ENCODE data around the gene VEPH1.

VEPH1 gene

GRCh38 chr3:157452097-157452496 is 51.1 kb downstream of the VEPH1 start:
- no peaks in the 10 kb centered on the region for H3K4me1 ChIP-seq (ENCODE audit: control insufficient read depth, insufficient read depth, low read length)
- H3K9me3 ChIP-seq (ENCODE audit: control insufficient read depth, insufficient read depth, low read depth, low read length): no peaks in the 10 kb centered on the region
- no peaks in the 10 kb centered on the region for H3K36me3 ChIP-seq (ENCODE audit: control insufficient read depth, insufficient read depth, low read length)
- no peaks in the 10 kb centered on the region for H3K27me3 ChIP-seq (ENCODE audit: control insufficient read depth, insufficient read depth, low read length)
- no peak overlapping the region for H3K27ac ChIP-seq (ENCODE audit: low read depth, low read length)
- H3K9ac ChIP-seq (ENCODE audit: low read length): no peak overlapping the region
- H3K4me3 ChIP-seq (ENCODE audit: low read depth, low read length): no peak overlapping the region

GRCh38 chr3:157447026-157447694 is 56.1 kb downstream of the VEPH1 start:
- no peaks in the 10 kb centered on the region for H3K36me3 ChIP-seq (ENCODE audit: control insufficient read depth, insufficient read depth, low read length)
- no peaks in the 10 kb centered on the region for H3K27me3 ChIP-seq (ENCODE audit: control insufficient read depth, insufficient read depth, low read length)
- no peaks in the 10 kb centered on the region for H3K4me1 ChIP-seq (ENCODE audit: control insufficient read depth, insufficient read depth, low read length)
- no peak overlapping the region for H3K27ac ChIP-seq (ENCODE audit: low read depth, low read length)
- H3K4me3 ChIP-seq (ENCODE audit: low read depth, low read length): no peak overlapping the region
- H3K9me3 ChIP-seq (ENCODE audit: control insufficient read depth, insufficient read depth, low read depth, low read length): no peaks in the 10 kb centered on the region
- no peak overlapping the region for H3K9ac ChIP-seq (ENCODE audit: low read length)

GRCh38 chr3:157445857-157446256 is 57.4 kb downstream of the VEPH1 start:
- no peaks in the 10 kb centered on the region for H3K27me3 ChIP-seq (ENCODE audit: control insufficient read depth, insufficient read depth, low read length)
- no peak overlapping the region for H3K9ac ChIP-seq (ENCODE audit: low read length)
- H3K4me3 ChIP-seq (ENCODE audit: low read depth, low read length): no peak overlapping the region
- no peaks in the 10 kb centered on the region for H3K36me3 ChIP-seq (ENCODE audit: control insufficient read depth, insufficient read depth, low read length)
- H3K9me3 ChIP-seq (ENCODE audit: control insufficient read depth, insufficient read depth, low read depth, low read length): no peaks in the 10 kb centered on the region
- H3K27ac ChIP-seq (ENCODE audit: low read depth, low read length): no peak overlapping the region
- no peaks in the 10 kb centered on the region for H3K4me1 ChIP-seq (ENCODE audit: control insufficient read depth, insufficient read depth, low read length)

GRCh38 chr3:157444797-157445184 is 58.4 kb downstream of the VEPH1 start:
- no peak overlapping the region for H3K27ac ChIP-seq (ENCODE audit: low read depth, low read length)
- H3K4me1 ChIP-seq (ENCODE audit: control insufficient read depth, insufficient read depth, low read length): no peaks in the 10 kb centered on the region
- H3K27me3 ChIP-seq (ENCODE audit: control insufficient read depth, insufficient read depth, low read length): no peaks in the 10 kb centered on the region
- no peak overlapping the region for H3K9ac ChIP-seq (ENCODE audit: low read length)
- no peaks in the 10 kb centered on the region for H3K36me3 ChIP-seq (ENCODE audit: control insufficient read depth, insufficient read depth, low read length)
- no peak overlapping the region for H3K4me3 ChIP-seq (ENCODE audit: low read depth, low read length)
- H3K9me3 ChIP-seq (ENCODE audit: control insufficient read depth, insufficient read depth, low read depth, low read length): no peaks in the 10 kb centered on the region

DNA sequence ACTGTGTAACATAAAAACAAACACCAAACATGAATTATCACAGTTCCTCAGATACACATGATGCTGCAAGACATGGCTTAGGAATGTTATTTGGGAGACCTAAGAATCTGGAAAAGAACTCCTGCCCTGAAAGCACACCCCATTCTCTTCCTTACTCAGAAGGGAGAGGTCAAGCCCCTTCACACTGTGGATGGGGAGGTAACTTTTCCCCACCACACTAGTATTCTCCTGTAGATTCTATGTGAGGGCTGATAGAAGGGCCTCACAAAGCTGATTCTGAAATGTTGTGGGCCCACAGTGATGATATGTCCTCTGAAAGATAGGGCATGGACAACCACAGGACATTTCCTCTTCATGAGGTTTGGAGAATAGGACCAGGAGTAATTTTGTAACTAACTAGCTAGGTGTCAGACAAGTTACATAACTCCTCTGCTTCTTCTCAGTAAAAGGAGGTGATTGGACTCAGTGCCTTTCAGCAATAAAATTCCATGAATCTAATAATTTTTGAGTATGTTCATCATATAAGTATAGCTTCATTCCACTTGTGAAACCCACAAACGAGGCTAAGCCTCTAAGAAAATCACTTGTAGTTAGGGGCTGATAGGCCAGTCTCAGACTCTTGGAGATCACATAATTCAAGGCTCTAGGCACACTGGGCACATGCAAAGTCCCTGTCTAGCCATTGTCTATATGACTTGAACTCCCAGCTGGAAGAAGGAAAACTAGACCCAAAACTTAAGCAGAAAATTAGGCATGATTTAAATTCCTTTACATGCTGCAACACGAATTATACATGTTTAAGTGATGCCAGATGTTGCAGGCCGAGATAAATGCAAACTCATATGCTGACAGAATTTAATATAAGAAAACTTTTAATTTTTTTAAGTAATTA is 59.1 kb downstream of the VEPH1 start:
- Histone ChIP-seq H3K4me3 (ENCODE audit: low read depth, low read length) (no peak overlapping the region), H3K9ac (ENCODE audit: low read length) (no peak overlapping the region), H3K27me3 (ENCODE audit: control insufficient read depth, insufficient read depth, low read length) (peaks cover 3% of the 10 kb centered on the region), H3K27ac (ENCODE audit: low read depth, low read length) (no peak overlapping the region), H3K36me3 (ENCODE audit: control insufficient read depth, insufficient read depth, low read length) (no peaks in the 10 kb centered on the region), H3K9me3 (ENCODE audit: control insufficient read depth, insufficient read depth, low read depth, low read length) (no peaks in the 10 kb centered on the region), H3K4me1 (ENCODE audit: control insufficient read depth, insufficient read depth, low read length) (no peaks in the 10 kb centered on the region)

GRCh38 chr3:157442729-157443128 is 60.5 kb downstream of the VEPH1 start:
- H3K36me3 ChIP-seq (ENCODE audit: control insufficient read depth, insufficient read depth, low read length): no peaks in the 10 kb centered on the region
- no peak overlapping the region for H3K27ac ChIP-seq (ENCODE audit: low read depth, low read length)
- no peak overlapping the region for H3K4me3 ChIP-seq (ENCODE audit: low read depth, low read length)
- H3K4me1 ChIP-seq (ENCODE audit: control insufficient read depth, insufficient read depth, low read length): no peaks in the 10 kb centered on the region
- no peaks in the 10 kb centered on the region for H3K9me3 ChIP-seq (ENCODE audit: control insufficient read depth, insufficient read depth, low read depth, low read length)
- peaks cover 15% of the 10 kb centered on the region for H3K27me3 ChIP-seq (ENCODE audit: control insufficient read depth, insufficient read depth, low read length)
- no peak overlapping the region for H3K9ac ChIP-seq (ENCODE audit: low read length)

GRCh38 chr3:157441102-157441624 is 62.1 kb downstream of the VEPH1 start:
- no peaks in the 10 kb centered on the region for H3K9me3 ChIP-seq (ENCODE audit: control insufficient read depth, insufficient read depth, low read depth, low read length)
- no peak overlapping the region for H3K9ac ChIP-seq (ENCODE audit: low read length)
- H3K4me3 ChIP-seq (ENCODE audit: low read depth, low read length): no peak overlapping the region
- peaks cover 7% of the 10 kb centered on the region; the same call in 1 of the 2 replicates for H3K4me1 ChIP-seq (ENCODE audit: control insufficient read depth, insufficient read depth, low read length)
- H3K27me3 ChIP-seq (ENCODE audit: control insufficient read depth, insufficient read depth, low read length): peaks cover 30% of the 10 kb centered on the region
- no peak overlapping the region for H3K27ac ChIP-seq (ENCODE audit: low read depth, low read length)
- H3K36me3 ChIP-seq (ENCODE audit: control insufficient read depth, insufficient read depth, low read length): no peaks in the 10 kb centered on the region

- peaks cover 31% of the 10 kb centered on the region for H3K27me3 ChIP-seq (ENCODE audit: control insufficient read depth, insufficient read depth, low read length)
- H3K9me3 ChIP-seq (ENCODE audit: control insufficient read depth, insufficient read depth, low read depth, low read length): no peaks in the 10 kb centered on the region
- peak overlapping the region; percentile 78 for H3K4me3 ChIP-seq (ENCODE audit: low read depth, low read length)
- H3K4me1 ChIP-seq (ENCODE audit: control insufficient read depth, insufficient read depth, low read length): peaks cover 7% of the 10 kb centered on the region; the same call in 1 of the 2 replicates
- no peak overlapping the region for H3K27ac ChIP-seq (ENCODE audit: low read depth, low read length)
- H3K36me3 ChIP-seq (ENCODE audit: control insufficient read depth, insufficient read depth, low read length): no peaks in the 10 kb centered on the region
- H3K9ac ChIP-seq (ENCODE audit: low read length): peak overlapping the region; percentile 23
Observed at GRCh38 chr3:157438194-157438730, 65.0 kb downstream of the VEPH1 start.

DNA sequence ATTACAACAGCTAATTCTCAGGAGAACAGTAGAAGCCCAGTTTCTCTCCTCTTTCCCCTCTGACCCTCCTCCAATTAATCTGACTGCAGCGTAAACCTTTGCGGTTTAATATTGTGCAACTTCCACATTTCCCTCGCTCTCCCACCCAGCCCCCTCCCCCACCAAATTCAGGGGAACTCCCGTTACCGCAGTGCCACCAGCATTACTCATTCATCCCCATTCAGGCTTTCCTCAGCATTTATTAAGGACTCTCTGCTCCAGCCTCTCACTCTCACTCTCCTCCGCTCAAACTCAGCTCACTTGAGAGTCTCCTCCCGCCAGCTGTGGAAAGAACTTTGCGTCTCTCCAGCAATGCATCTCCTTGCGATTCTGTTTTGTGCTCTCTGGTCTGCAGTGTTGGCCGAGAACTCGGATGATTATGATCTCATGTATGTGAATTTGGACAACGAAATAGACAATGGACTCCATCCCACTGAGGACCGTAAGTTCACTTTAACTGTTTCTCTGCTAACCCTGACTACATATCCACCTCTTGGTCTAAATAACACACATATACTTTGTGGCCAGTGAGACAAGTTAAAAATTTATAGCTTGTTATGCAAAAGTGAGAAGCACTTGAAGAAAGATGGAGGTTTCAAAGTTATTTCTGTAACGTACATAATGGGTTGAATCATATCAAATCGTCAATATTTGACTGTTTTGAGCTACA is 66.5 kb downstream of the VEPH1 start, which contains the start of gene PTX3:
Gene PTX3 (plus strand): TSS at position 268 of the 709 bp plus-strand sequence. CDS start 84 bp downstream, at position 352.
- no peaks in the 10 kb centered on the region for H3K9me3 ChIP-seq (ENCODE audit: control insufficient read depth, insufficient read depth, low read depth, low read length)
- H3K4me1 ChIP-seq (ENCODE audit: control insufficient read depth, insufficient read depth, low read length): peaks cover 7% of the 10 kb centered on the region; the same call in 1 of the 2 replicates
- peaks cover 31% of the 10 kb centered on the region for H3K27me3 ChIP-seq (ENCODE audit: control insufficient read depth, insufficient read depth, low read length)
- peak within 1 kb of the TSS; percentile 62 for H3K9ac ChIP-seq (ENCODE audit: low read length)
- H3K27ac ChIP-seq (ENCODE audit: low read depth, low read length): no peak within 1 kb of the TSS
- H3K4me3 ChIP-seq (ENCODE audit: low read depth, low read length): peak within 1 kb of the TSS; percentile 78
- H3K36me3 ChIP-seq (ENCODE audit: control insufficient read depth, insufficient read depth, low read length): no peaks in the 10 kb centered on the region

GRCh38 chr3:157429708-157430107 is 73.5 kb downstream of the VEPH1 start:
- H3K4me1 ChIP-seq (ENCODE audit: control insufficient read depth, insufficient read depth, low read length): no peaks in the 10 kb centered on the region
- no peak overlapping the region for H3K4me3 ChIP-seq (ENCODE audit: low read depth, low read length)
- no peak overlapping the region for H3K27ac ChIP-seq (ENCODE audit: low read depth, low read length)

More at GRCh38 chr3:157429708-157430107, 73.5 kb downstream of the VEPH1 start:
- H3K9ac ChIP-seq (ENCODE audit: low read length): no peak overlapping the region
- no peaks in the 10 kb centered on the region for H3K36me3 ChIP-seq (ENCODE audit: control insufficient read depth, insufficient read depth, low read length)
- H3K27me3 ChIP-seq (ENCODE audit: control insufficient read depth, insufficient read depth, low read length): no peaks in the 10 kb centered on the region
- H3K9me3 ChIP-seq (ENCODE audit: control insufficient read depth, insufficient read depth, low read depth, low read length): peaks cover 5% of the 10 kb centered on the region; the same call in 1 of the 2 replicates
